Upper lobe of left lung (tissue), 4 donors: ENCODE results near the gene MYBL2.

Source experiments
- EP300 ChIP-seq, 4 donors: sonication (generic); formaldehyde crosslinking; IDR thresholded peaks; one replicate each; pipeline ENCODE4 v1.5.1; 2017; ENCODE audit warnings: antibody characterized with exemption in 4 of 4, control low read depth in 2 of 4
- POLR2A ChIP-seq, 4 donors: fragments of 450-650 bp; IDR thresholded peaks; one replicate each; pipeline ENCODE4 v1.5.1; 2016 to 2017; ENCODE audit warnings: antibody characterized with exemption in 4 of 4, mild to moderate bottlenecking in 2 of 4
- POLR2AphosphoS5 ChIP-seq, 2 donors: sonication (generic); formaldehyde crosslinking; IDR thresholded peaks; one replicate each; pipeline ENCODE4 v1.5.1; 2017; ENCODE audit warnings: antibody characterized with exemption in 2 of 2
- TF ChIP-seq, protein P1 (sequence below), 6 experiments: fragments of 450-650 bp in 4 of 6; fragments of 200-600 bp in 2 of 6; sonication (generic) in 2 of 6; IDR thresholded peaks; one replicate each; pipeline ENCODE4 v1.5.1; 2016 to 2019; ENCODE audit warnings: antibody characterized with exemption in 6 of 6

DNA sequence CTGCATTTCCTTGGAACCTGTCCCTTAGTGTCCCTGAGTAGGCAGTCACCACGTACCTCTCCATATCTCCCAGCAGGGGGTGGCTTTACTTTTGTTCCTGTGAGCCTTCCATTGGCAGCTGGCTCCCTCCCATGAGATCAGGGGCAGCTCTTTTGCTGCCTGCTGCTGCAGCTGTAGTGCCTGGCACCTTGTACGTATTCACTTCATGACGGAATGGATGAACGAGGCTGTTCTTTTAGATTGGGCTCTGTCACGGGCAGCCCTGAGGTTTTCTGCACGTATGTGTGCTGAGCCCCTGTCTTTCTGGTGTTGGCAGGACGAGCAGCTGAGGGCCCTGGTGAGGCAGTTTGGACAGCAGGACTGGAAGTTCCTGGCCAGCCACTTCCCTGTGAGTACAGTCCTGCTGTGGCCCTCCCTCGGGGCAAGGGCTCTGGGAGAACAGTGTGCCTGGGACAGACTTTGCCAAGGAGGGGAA lies 14.6 kb downstream of the MYBL2 start:
- TF ChIP-seq, protein P1, sequence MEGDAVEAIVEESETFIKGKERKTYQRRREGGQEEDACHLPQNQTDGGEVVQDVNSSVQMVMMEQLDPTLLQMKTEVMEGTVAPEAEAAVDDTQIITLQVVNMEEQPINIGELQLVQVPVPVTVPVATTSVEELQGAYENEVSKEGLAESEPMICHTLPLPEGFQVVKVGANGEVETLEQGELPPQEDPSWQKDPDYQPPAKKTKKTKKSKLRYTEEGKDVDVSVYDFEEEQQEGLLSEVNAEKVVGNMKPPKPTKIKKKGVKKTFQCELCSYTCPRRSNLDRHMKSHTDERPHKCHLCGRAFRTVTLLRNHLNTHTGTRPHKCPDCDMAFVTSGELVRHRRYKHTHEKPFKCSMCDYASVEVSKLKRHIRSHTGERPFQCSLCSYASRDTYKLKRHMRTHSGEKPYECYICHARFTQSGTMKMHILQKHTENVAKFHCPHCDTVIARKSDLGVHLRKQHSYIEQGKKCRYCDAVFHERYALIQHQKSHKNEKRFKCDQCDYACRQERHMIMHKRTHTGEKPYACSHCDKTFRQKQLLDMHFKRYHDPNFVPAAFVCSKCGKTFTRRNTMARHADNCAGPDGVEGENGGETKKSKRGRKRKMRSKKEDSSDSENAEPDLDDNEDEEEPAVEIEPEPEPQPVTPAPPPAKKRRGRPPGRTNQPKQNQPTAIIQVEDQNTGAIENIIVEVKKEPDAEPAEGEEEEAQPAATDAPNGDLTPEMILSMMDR (IDR thresholded peaks at IDR 0.05): no peak
- TF ChIP-seq POLR2A (IDR thresholded peaks at IDR 0.05): no peak
- TF ChIP-seq POLR2AphosphoS5 (IDR thresholded peaks at IDR 0.05): no peak
- TF ChIP-seq EP300 (IDR thresholded peaks at IDR 0.05): no peak
